ENCODE data around the gene SH3TC1. TPM values are rescaled to one million over a fixed set of nuclear protein-coding genes. Genes with fewer than 3 reads are reported as not detected.

SH3TC1 gene
- total and polyA plus RNA-seq, 2 of the 8 experiments (the other 6 are each of a cell fraction or from before 2014, with no cell fraction given), result 0.15 TPM; not detected in 1

DNA sequence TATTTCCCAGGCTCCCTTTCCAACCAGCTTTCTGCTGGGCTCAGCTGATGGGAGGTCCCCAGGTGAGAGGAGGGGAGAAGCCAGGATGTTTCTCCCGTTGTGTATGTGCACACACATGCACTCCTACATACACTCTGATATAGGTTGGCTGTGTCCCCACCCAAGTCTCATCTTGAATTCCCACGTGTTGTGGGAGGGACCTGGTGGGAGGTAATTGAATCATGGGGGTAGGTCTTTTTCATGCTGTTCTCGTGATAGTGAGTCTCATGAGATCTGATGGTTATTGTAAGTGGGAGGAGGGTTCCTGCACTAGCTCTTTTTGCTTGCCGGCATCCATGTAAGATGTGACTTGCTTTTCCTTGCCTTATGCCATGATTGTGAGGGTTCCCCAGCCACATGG is 58.8 kb downstream of the SH3TC1 start (continued):
- TF ChIP-seq, protein P1, sequence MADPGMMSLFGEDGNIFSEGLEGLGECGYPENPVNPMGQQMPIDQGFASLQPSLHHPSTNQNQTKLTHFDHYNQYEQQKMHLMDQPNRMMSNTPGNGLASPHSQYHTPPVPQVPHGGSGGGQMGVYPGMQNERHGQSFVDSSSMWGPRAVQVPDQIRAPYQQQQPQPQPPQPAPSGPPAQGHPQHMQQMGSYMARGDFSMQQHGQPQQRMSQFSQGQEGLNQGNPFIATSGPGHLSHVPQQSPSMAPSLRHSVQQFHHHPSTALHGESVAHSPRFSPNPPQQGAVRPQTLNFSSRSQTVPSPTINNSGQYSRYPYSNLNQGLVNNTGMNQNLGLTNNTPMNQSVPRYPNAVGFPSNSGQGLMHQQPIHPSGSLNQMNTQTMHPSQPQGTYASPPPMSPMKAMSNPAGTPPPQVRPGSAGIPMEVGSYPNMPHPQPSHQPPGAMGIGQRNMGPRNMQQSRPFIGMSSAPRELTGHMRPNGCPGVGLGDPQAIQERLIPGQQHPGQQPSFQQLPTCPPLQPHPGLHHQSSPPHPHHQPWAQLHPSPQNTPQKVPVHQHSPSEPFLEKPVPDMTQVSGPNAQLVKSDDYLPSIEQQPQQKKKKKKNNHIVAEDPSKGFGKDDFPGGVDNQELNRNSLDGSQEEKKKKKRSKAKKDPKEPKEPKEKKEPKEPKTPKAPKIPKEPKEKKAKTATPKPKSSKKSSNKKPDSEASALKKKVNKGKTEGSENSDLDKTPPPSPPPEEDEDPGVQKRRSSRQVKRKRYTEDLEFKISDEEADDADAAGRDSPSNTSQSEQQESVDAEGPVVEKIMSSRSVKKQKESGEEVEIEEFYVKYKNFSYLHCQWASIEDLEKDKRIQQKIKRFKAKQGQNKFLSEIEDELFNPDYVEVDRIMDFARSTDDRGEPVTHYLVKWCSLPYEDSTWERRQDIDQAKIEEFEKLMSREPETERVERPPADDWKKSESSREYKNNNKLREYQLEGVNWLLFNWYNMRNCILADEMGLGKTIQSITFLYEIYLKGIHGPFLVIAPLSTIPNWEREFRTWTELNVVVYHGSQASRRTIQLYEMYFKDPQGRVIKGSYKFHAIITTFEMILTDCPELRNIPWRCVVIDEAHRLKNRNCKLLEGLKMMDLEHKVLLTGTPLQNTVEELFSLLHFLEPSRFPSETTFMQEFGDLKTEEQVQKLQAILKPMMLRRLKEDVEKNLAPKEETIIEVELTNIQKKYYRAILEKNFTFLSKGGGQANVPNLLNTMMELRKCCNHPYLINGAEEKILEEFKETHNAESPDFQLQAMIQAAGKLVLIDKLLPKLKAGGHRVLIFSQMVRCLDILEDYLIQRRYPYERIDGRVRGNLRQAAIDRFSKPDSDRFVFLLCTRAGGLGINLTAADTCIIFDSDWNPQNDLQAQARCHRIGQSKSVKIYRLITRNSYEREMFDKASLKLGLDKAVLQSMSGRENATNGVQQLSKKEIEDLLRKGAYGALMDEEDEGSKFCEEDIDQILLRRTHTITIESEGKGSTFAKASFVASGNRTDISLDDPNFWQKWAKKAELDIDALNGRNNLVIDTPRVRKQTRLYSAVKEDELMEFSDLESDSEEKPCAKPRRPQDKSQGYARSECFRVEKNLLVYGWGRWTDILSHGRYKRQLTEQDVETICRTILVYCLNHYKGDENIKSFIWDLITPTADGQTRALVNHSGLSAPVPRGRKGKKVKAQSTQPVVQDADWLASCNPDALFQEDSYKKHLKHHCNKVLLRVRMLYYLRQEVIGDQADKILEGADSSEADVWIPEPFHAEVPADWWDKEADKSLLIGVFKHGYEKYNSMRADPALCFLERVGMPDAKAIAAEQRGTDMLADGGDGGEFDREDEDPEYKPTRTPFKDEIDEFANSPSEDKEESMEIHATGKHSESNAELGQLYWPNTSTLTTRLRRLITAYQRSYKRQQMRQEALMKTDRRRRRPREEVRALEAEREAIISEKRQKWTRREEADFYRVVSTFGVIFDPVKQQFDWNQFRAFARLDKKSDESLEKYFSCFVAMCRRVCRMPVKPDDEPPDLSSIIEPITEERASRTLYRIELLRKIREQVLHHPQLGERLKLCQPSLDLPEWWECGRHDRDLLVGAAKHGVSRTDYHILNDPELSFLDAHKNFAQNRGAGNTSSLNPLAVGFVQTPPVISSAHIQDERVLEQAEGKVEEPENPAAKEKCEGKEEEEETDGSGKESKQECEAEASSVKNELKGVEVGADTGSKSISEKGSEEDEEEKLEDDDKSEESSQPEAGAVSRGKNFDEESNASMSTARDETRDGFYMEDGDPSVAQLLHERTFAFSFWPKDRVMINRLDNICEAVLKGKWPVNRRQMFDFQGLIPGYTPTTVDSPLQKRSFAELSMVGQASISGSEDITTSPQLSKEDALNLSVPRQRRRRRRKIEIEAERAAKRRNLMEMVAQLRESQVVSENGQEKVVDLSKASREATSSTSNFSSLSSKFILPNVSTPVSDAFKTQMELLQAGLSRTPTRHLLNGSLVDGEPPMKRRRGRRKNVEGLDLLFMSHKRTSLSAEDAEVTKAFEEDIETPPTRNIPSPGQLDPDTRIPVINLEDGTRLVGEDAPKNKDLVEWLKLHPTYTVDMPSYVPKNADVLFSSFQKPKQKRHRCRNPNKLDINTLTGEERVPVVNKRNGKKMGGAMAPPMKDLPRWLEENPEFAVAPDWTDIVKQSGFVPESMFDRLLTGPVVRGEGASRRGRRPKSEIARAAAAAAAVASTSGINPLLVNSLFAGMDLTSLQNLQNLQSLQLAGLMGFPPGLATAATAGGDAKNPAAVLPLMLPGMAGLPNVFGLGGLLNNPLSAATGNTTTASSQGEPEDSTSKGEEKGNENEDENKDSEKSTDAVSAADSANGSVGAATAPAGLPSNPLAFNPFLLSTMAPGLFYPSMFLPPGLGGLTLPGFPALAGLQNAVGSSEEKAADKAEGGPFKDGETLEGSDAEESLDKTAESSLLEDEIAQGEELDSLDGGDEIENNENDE (IDR thresholded peaks at IDR 0.05; ENCODE audit: insufficient replicate concordance, low read length), result no peak
- TF ChIP-seq CBX5 (IDR thresholded peaks at IDR 0.05; ENCODE audit: low read depth, low read length) (no peak), SIN3A (conservative IDR thresholded peaks at IDR 0.05 in 1 of 2, IDR thresholded peaks at IDR 0.05 in 1 of 2; ENCODE audit: low read depth in 1 of 2, low read length in 2 of 2) (no peak), KDM4A (IDR thresholded peaks at IDR 0.05; ENCODE audit: low read depth, low read length, severe bottlenecking) (no peak)
